HG03520 (cell line): ENCODE data around the gene TMCC3.

Experiments used
- ATAC-seq: cut with Tn5 transposase; IDR thresholded peaks from one replicate; pipeline ENCODE4 v1.9.1; 2021; ENCODE audit warnings: mild to moderate bottlenecking, moderate library complexity; ENCODE audit not compliant: unreplicated experiment

TMCC3 gene

GRCh38 chr12:94673496-94673895, 23.1 kb upstream of the TMCC3 start:
- no peak for ATAC-seq

GRCh38 chr12:94671917-94672316, 21.6 kb upstream of the TMCC3 start:
- no peak for ATAC-seq

- no peak for ATAC-seq
Observed at GRCh38 chr12:94670898-94671297, 20.5 kb upstream of the TMCC3 start.

- ATAC-seq: no peak
Observed at GRCh38 chr12:94670075-94670474, 19.7 kb upstream of the TMCC3 start.

DNA sequence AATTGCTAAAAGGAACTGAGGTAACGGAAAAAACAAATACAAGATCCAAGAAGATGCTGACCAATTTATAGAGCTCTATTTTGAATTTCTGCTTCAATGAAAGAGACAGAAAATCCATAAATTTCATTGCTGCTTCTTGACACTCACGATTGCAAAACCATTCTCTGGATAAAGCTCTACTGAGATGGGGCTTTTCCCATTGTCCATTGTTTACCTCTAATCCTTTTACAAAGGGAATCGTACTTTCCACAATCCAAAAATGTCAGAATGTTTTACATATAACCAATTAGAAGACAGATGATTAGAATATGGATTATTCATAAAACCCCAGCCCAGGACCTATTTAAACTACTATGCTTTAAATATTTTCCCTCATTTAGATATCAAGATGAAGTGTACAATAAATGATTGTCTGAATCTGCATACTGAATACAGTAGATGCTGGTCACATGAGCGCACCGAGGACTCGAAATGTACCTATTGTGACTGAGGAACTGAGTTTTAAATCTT, 16.7 kb upstream of the TMCC3 start:
- ATAC-seq: no peak

DNA sequence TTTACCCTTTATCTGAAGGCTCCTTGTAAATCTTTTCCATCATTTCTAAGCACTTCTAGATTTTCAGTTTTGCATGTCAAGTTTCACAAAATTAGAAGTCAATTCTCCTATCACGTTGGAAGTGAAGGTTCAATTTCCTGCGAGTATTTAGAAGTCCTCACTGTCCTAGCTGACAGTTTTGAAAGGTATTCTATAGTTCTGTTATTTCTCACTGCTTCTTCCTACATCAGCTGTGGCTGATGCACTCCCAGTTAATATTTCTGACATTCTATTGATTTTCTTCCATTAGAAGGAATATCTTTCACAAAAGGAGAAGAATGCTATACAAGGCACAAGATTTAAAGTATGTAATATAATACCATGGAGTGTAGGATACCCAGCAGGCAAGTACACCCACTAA, 15.8 kb upstream of the TMCC3 start:
- ATAC-seq: no peak

GRCh38 chr12:94663702-94664101, 13.3 kb upstream of the TMCC3 start:
- ATAC-seq: no peak

- no peak for ATAC-seq
Observed at GRCh38 chr12:94663071-94663470, 12.7 kb upstream of the TMCC3 start.

DNA sequence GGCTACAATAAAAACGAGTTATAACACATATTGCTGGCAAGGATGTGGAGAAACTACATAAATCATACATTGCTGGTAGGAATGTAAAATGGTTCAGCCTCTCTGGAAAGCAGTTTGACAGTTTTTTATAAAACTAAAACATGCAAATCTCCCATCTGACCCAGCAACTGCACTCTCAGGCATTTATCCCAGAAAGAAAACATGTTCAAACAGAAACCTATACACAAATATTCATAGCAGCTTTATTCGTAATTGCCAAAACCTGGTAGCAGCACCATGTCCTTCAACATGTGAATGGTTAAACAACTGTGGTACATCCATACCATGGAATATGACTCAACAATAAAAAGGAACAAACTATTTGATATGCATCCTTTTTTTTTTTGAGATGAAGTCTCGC, 10.1 kb upstream of the TMCC3 start:
- no peak for ATAC-seq

DNA sequence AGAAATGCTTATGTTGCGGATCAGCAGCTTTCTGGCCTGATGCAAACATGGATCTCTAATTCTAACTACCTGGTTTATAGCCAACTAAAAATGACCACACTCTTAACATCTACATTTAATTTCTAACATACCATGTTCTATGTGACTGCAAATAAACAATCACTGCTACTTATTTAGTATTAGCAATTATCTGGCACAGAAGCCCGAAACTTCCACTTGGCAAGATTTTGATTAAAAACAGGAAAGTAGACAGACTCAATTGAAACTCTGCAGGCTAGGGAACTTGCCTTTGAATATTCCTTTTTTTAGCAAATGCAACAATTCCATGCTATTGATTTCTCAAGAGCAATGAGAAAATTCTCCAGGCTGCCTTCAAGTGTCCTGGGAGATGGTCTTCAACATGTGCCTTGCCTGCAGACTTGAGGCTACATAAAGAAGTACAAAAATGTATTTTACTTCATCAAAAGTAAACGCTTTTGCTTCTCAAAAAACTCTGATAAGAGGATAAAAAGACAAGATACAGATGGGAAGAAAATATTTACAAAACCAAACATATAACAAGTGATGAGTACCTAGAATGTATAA, 9.1 kb upstream of the TMCC3 start:
- no peak for ATAC-seq

DNA sequence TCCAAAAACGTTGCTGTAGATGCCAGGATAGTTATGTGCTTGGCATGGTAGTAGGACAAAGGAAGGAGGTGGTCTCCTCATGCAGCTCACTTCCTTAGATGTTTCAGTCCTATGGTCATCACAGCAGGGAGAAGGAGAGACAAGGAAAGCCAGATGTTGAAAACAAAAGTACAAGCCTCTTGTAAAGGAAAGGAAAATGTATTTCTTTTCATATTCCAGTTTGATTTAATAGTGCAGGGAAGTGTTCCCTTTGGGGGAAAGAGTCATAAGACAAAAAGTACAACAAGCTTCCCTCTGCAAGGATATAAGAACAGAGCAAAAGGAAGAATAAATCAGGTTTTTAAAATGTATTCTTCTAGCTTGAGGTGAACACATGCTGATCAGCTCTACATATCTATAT, 8.6 kb upstream of the TMCC3 start:
- no peak for ATAC-seq

DNA sequence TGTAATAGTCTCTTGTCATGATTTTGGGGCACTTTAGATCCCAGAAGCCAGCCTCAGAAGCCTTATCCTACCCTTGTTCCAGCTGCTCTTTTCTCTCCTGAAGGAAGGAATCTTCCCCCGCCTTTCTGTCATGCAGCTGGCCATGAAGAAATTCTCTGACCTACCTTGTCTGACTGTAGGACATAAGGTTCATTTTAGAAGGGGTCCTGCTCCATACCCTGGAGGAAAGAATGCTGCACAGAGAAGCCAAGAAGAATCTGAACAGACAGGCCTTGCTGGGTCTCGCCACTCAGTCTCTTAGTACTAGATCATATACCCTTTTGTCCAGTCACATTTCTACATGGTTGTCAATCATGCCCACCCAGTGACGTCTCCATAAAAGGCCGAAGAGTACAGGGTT, 6.2 kb upstream of the TMCC3 start:
- ATAC-seq: no peak

DNA sequence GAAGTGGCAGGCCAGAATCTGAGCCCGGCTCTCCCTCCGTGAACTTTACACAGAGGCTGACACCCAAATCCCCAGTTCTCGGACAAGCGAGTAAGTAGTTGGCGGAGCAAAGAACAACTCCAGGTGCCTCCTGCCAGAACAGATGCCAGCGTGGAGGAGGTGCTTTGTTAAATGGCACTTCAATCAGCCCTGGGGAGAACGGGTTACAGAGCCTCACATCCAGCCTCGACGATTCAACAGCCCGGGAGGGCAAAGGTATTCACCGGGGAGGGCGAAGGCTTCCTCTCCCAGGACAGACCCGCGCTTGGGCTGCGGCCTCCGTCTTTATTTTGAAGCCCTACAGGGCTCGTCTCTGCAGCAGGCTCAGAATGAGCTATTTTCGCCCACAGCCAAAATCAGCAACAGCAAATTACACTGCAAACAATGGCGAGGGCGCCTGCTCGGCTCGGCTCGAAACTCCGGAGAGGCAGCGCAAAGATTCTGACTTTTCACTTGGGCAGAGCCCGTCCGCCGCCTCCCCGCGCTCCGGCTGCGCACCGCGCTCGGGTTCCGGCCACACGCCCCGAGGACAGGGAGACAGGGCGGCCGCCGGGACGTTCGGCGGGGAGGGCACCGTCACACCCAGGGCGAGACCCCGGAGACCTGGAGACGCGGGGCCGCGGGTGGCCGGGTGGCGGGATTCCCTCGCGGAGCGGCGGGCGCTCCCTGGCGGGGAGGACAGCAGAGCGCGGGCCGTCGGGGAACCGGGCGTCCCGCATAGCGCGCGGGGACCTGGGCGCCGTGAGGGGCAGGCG, 811 bp downstream of the TMCC3 start:
- ATAC-seq: peak; percentile 61

DNA sequence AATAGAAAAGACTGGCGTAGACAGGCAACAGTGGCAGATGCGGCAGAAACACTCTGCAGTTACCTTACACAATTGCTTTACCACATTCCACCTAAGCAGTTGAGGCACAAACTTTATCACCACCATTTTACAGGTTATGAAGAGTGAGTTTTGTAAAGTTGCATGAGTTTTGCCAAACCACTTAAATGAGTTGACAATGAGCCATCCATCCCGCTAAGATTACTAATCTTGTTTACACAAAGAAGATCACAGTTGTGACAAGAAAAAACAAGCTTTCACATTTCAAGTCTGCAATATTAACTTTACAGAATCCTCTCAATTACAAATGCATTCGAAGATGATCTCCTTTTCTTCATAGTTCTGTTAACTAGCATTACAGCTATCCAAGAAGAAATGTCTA, 1.8 kb downstream of the TMCC3 start:
- no peak for ATAC-seq

DNA sequence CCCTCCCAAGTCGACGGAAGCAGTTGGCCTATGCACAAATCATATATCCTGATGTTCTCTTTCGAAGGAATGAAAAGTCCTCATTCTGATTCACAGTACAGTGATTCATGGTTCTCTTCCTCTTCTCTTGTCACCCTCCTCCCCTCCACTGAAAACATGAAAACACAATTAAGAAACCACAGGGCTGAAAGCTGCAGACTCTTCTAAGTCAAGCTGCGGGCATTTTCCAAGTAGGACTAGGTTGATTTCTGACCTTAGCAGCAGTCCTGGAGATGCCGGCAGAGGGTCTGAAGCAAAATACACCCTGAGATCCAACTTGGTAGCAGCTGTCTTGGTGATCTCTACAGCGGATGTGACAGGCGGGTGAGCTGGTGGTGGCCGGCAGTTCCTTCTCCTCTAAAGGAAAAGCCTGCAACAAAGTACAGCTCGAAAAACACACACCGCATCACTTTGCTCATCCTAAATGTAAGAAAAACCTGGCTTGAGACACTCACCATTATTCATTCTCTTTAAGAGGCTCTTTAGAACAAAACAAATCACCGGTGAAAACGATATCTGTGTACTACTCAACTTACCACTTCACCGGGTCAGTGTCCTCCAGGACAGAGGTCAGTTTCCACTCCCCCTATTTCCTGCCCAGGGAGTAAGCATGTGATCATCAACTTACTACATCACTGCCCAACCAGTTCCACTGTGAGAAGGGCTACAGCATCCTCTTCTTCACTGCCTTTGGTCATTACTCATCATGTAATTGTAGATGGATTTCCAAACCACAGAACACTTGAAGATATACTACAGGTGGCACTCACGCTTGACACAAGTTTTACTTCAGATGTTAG, 6.0 kb downstream of the TMCC3 start:
- ATAC-seq: no peak

DNA sequence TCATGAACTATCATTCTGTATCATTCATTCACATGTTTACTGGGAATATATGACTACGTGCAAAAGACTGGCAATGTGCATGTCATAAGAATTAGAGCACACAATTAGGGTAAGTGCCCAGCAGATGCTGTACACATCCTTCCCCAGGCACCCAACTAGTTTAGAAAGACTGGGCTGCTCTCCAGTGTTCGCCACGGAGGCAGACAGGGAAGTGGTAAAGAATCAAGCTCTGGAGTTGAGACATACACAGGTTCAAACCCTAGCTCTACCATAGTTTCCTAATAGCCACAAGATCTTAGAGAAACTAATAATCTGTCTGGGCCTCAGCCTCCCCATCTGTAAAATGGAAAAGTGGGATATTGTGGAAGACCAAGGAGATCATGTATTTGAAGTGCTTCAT, 6.8 kb downstream of the TMCC3 start:
- ATAC-seq: no peak

GRCh38 chr12:94641283-94641682, 9.1 kb downstream of the TMCC3 start:
- no peak for ATAC-seq

GRCh38 chr12:94640134-94640928, 10.0 kb downstream of the TMCC3 start:
- peak; percentile 71 for ATAC-seq

- no peak for ATAC-seq
Observed at GRCh38 chr12:94638521-94638920, 11.8 kb downstream of the TMCC3 start.

DNA sequence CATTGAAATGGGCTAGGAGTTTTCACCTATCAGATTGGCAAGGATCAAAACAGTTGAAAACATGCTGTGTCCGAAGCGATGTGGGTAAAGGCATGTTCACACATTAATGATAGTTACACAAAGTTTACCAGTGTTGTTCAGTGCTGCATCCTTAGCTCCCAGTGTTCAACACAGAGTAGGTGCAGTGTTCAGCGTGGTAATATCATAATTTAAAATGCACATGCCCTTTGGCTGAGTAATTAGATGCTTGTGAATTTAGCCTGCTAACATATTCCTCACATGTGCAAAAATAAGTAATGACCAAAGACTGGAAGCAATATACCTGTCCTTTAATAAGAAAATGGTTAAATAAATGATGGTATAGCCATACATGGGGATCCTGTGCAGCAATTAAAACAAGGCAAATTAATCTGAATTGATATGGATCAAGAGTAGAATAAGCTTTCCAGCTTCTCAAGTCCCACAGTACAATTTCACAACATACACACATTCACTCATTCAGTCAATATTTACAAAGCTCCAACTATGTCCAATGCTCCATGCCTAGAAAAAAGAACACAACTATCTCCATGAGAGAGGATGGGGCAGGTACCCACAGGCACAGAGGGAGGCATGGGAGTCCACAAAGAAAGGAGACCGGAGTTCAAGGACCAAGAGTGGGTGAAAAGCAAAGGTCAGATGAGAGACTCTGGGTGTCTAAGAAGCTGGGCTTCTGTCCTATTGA, 12.8 kb downstream of the TMCC3 start:
- no peak for ATAC-seq
